CD4-positive, alpha-beta T cell treated with Interleukin-15 for 1 hour (primary cell): ENCODE data around the gene INVS.
"Not testable (repeated sequence)": the region's sequence is repeated elsewhere in the genome, so short reads cannot be mapped to it uniquely, and the experiment has no call there.

Source experiments
- DNase-seq: peaks from one replicate; pipeline ENCODE4 v3.0.0-alpha.2; 2020

The INVS gene

DNA sequence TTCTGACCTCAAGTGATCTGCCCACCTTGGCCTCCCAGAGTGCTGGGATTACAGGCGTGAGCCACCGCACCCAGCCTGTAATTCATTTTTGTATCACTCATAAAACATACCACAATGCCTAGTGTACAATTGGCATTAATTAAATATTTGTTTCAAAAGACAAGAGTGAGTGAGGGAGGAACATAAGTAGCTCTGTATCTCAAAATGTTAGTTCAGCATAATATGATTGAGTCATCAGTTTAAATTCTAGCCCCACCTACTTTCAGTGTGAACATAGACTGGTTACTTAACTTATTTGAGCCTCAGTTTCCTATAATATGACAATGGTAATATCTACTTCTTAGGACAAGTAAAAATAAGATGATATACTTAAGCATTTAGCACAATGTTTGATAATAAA, 26.9 kb downstream of the INVS start:
- DNase-seq, result no peak

DNA sequence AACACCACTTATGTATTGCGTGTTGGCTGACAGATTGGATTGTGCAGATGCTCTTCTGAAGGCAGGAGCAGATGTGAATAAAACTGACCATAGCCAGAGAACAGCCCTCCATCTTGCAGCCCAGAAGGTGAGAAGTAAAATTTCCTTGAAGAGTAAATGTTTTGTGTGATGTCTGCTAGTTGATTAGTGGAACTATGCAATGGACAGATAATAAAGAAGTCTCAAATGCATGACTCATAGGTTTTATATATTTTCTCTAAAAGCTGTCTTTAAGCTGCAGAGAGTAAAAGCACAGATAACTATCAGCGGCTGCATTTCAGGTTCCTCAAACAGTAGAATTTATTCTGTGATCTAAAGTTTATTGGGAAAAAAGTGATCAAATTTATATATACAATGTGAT, 27.4 kb downstream of the INVS start:
- DNase-seq, result no peak

DNA sequence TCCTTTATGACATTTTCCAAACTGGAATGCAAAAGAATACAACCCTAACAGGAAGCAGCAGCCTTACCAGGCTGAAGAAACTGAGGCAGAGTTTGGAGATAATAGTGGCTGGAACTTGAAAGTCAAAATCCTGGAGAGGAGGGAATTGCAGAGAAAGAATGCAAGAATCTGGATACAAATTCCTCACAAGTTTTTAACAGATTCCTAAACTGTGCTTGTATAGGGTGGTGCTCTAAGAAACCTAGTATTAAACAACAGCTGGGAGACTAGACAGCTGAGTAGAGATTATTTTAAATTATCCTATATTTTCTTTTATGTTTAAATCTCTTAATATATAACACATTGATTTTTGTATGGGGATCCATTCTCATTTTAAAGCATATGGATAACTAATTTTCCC, 30.7 kb downstream of the INVS start:
- DNase-seq, result no peak

DNA sequence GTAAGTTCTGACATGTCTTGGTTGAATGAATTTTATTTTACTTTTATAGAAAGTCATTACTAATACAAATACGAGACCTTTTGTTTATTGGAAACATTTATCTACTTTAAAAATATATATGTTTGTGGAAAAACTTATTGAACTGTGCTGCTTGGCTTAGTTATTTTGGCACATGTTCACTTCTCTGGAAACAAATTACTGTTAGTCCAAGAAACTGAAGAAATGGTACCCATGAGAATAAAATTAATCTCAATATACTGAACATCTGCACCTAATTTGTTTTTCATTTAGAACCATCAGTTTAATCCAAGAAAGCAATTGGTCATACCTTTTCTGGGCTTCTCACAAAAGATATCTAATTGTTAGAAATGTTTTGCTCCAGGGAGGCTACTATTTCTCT, 32.2 kb downstream of the INVS start:
- no peak for DNase-seq

DNA sequence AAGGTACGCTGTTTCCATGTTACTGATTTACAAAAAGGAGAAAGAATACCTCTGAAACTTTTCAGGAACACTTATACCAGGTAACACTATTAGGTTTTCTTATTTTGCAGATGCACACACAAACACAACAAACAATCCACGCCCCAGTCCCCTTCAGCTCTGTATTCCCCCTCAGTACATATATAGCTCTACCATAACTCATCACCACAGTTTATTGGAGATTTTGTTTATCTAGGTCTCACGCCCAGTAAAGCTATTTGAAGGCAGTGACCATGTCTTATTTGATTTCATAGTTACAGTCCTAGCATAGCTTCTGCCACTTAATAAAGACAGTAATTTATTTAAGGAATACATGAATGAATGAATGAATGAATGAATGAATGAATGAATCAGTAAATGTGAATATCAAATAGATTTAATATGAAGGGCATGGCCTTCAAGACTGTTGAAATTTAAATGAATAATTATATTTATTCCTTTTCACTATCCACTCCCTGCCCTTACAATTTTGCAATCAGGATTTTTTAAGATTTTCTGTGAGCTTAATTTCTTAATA, 32.9 kb downstream of the INVS start:
- DNase-seq, result no peak

DNA sequence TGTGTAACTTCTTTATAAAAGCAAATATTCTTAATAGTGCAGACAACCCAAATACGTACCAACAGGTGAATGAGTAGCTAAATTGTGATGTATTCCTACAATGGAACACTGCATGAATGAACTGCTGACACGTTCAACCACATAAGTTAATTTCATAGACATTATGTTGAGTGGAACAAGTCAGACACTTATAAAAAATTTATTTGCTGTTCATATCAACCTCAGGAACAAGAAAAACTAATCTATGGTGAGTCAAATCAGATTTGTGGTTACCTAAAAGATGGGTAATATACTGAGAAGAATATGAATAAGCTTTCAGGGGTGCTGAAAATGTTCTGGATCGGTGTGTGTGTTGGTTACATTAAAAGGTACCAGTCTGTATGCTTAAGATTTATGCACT, 35.7 kb downstream of the INVS start:
- DNase-seq, result no peak

DNA sequence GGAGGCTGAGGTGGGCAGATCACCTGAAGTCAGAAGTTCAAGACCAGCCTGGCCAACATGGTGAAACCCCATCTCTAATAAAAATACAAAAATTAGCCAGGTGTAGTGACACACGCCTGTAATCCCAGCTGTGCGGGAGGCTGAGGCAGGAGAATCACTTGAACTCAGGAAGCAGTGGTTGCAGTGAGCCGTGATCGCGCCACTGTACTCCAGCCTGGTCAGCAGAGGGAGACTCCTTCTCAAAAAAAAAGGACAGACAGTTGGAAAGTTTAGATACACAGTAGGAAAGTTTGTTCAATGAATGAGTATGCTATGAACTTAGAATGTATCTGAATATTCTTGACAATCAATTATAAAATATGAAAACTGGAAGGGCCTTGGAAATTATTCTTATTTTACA, 37.8 kb downstream of the INVS start:
- DNase-seq, result not testable (repeated sequence)

DNA sequence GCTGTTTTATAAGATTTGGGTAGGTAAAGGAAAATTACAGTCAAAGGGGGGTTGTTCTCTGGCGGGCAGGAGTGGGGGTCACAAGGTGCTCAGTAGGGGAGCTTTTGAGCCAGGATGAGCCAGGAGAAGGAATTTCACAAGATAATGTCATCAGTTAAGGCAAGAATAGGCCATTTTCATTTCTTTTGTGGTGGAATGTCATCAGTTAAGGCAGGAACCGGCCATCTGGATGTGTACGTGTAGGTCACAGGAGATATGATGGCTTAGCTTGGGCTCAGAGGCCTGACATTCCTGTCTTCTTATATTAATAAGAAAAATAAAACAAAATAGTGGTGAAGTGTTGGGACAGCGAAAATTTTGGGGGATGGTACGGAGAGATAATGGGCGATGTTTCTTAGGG, 41.3 kb downstream of the INVS start:
- not testable (repeated sequence) for DNase-seq

DNA sequence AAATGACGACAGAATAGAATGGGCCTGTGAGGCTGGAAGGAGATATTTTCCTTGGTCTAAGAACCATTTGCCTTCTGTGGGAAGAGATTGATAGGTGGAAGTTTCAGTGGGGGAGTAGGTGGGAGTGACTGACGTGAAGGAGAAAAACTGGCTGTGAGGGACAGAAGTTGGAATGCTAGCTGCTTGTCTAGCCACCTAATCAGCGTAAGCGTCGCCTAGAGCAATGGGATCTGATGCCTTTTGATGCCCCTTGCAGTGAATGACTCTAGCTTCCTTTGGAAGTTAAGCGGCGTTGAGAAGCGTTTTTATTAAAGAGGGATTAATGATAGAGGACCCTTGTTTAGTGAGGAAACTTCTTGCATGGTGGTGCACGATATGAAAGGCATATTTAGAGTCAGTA, 42.8 kb downstream of the INVS start:
- not testable (repeated sequence) for DNase-seq

DNA sequence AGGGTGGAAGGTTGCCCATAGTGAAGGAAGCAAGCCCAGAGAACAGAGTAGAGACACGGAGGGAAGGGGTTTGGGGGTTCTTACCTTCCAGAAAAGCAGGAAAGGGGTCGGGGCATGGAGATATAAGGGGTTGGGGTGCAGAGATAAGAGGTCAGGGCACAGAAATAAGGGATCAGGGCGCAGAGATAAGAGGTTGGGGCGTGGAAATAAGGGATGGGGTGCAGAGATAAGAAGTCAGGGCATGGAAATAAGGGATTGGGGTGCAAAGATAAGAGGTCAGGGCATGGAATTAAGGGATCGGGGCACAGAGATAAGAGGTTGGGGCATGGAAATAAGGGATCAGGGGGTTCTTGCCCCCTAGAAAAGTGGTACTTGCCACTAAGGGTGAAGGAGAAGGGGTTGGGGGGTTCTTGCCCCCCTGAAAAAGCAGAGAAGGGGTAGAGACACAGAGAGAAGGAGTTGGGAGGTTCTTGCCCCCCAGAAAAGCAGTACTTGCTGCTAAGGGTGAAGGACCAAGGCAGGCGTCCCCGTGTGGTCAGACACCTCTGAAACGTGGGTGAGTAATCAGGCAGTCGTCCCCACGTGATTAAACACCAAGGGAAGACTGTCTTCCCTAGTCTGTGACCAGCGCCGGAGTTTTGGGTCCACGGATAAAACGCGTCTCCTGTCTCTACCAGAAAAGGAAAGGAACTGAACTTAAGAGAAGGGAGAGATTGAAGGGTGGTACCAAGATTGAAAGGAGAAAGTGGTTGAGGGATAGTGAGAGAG, 46.3 kb downstream of the INVS start:
- not testable (repeated sequence) for DNase-seq

DNA sequence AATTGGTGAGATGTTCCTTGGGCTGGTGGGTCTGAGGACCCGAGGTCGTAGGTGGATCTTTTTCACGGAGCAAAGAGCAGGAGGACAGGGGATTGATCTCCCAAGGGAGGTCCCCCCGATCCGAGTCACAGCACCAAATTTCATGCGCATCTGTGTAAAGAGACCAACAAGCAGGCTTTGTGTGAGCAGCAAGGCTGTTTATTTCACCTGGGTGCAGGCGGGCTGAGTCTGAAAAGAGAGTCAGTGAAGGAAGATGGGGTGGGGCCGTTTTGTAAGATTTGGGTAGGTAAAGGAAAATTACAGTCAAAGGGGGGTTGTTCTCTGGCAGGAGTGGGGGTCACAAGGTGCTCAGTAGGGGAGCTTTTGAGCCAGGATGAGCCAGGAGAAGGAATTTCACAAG, 46.9 kb downstream of the INVS start:
- DNase-seq, result not testable (repeated sequence)

DNA sequence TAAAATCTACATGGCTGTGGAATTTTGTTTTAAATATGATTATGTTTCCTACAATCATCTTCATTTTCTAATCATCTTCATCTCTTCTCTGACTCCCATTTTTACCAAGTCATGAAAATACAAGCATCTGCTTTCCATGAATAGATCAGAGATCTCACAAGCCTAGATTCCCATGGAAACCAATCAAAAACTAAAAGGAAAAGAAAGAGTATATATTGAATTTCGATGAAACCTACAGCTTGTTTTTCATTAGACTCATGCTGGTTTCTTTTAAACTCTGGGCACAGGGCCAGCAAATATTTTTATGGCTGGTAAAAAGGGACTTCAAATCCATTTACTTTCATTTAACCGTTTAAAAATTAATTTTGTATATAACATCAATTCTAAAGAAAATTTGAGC, 51.2 kb downstream of the INVS start:
- no peak for DNase-seq

DNA sequence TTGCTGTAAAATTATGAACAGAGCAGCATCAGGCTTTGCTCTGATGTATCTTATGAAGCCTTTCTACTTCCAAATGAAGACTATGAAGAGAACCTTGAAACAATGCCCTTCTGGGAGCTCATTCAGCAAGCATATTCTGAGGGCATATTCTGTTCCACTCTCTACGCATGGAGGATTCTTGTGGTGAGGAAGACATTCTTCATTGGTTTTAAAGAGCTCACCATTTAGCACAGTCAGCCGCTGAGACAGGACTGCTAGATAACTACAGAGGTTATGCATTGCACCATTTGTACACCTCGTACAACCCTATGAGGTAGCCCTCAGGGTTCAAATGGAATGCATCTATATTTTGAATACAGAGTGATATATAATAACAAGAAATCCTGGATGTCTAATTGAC, 61.0 kb downstream of the INVS start:
- DNase-seq, result no peak

DNA sequence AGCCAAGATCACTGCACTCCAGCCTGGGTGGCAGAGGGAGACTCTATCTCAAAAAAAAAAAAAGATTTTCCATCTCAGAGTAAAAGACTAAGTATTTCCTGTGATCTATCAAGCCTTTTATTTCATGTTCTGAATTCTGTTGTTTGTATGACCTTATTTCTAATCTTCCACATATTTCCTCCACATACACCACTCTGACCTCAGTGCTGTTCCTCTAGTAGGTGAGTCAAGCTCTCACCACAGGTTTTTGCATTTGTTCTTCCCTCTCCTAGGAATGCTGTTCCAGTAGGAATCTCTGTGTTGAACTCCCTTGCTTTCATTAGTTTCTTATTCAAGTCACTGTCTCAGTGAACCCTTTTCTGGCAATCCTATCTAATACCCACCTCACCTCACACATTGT, 68.1 kb downstream of the INVS start:
- no peak for DNase-seq

DNA sequence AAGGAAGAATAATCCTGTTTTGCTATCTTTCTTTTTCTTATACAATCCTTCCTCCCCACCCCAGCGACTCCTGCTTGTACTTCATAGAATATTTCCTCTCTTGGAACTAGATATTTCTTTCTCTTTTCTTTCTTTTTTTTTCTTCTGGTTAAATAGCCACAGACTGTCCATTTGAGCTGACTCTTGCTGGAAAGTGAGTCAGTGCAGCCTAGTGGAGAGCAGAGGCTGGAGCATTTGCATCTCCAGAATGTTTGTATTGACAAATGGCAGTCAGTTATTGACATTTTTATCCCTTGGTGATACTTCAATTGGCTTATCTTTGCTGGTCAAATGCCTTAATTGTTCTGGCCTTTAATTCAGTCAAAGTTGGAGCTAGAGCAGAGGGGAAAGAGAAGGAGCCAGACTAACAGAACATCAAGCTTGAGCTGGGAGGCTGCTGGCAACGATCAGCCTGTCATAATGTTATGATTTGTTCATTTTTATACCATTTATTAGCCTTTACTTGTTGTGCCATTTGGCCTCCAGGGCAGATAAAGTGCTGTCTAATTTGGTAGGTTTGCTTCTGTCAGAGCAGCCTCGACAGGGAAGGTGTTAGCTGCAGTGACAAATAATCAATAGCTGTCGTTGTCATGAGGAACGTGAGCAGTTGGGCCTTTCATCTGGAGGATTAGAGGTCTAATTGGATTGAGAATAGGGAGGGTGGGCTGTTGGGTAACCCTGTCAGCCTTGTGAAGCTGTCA, 69.0 kb downstream of the INVS start:
- DNase-seq, result no peak

DNA sequence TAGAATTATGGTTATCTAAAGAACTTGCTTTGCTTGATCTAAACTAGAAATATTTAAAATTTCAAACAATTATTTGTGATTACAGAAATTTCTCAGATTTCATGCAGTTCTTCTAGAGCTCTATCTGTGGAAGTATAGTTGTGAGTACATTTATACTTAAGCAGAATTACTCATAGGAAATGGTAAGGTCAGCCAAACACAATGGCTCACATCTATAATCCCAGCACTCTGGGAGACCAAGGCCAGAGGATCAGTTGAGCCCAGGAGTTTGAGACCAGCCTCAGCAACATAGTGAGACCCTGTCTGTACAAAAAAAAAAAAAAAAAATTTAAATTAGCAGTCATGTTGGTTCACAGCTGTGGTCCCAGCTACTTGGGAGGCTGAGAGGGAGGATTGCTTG, 71.0 kb downstream of the INVS start:
- no peak for DNase-seq

DNA sequence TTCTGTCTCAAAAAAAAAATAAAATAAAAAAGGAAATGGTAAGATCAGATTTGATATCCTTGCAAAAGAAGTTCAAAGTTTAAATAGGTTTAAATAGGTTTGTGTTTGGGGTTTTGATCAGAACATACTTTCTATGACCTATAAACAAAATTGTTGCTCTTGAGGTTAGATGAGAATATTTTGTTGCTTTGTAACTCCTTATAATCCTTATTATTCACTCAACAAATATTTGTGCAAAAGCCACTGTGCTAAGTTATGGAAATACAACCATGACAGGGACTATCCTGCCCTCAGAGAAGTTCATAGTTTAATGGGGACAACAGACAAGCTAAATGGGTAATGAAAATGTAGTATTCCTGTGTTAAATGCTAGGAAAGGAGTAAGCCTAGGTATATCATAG, 71.5 kb downstream of the INVS start:
- no peak for DNase-seq

DNA sequence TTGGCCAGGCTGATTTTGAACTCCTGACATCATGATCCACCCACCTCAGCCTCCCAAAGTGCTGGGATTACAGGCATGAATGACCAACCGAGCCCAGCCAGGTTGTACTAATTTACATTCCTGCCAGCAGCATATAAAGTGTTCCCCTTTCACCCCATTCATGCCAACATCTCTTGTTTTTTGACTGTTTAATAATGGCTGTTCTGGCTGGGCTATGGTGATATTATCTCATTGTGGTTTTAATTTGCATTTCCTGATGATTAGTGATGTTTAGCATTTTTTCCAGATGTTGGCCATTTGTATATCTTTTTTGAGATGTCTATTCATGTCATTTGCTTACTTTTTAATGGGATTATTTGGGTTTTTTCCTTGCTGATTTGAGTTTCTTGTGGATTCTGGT, 87.3 kb downstream of the INVS start:
- DNase-seq, result no peak

DNA sequence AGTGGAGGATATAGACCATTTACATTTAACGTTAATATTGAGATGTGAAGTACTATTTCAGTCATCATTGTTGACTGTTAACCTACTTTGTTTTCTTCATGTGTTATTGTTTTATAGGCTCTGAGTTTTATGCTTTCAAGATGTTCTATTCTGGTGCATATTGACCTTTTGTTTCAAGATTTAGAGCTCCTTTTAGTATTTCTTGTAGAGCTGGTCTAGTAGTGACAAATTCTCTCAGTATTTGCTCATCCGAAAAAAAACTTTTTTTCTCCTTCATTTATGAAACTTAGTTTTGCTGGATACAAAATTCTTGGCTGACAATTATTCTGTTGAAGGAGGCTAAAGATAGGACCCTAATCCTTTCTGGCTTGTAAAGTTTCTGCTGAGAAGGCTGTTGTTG, 91.3 kb downstream of the INVS start:
- no peak for DNase-seq

DNA sequence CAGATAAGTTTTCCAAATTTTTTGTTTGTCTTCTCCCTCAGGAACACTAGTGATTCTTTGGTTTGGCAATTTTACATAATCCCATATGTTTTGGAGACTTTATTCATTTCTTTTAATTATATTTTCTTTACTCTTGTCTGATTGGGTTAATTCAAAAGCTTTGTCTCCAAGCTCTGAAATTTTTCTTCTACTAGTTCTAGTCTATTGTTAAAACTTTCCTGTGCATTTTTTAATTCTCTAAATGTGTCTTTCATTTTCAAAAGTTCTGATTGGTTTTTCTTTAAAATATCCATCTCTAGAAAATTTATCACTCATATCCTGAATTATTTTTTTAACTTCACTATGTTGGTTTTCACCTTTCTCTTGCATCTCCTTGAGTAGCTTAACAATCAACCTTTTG, 92.2 kb downstream of the INVS start:
- no peak for DNase-seq

DNA sequence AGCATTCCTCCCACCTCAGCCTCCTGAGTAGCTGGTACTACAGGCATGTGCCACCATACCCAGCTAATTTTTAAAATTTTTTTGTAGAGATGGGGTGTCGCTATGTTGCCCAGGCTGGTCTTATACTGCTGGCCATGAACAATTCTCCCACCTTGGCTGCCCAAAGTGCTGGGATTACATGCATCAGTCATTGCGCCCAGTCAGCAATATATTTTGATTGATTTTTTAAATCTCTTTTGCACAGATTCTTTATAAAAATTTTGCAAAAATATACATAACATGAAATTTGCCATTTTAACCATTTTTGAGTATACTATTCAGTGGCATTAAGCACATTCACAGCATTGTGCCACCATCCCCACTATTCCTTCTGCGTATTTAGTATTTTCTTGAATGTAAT, 94.0 kb downstream of the INVS start:
- no peak for DNase-seq

DNA sequence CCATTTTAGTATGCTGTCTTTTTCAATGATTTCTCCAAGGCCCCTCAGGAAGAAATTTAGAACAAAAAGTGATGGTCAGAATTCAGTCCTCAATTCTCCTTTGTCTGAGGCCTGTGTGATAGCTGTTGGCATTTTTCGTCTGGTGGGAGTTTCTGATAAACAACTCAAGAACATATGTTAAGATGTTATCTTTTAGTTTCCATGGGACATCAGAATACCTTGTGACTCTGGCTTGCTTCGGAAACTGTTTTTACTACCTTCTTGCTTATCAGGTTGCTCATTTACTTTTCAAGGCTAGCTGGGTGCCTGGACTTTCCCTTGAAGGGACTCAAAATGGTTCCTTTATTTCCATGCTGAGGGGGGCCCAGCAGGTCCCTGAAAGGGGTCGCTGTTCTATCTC, 97.2 kb downstream of the INVS start:
- DNase-seq, result no peak

DNA sequence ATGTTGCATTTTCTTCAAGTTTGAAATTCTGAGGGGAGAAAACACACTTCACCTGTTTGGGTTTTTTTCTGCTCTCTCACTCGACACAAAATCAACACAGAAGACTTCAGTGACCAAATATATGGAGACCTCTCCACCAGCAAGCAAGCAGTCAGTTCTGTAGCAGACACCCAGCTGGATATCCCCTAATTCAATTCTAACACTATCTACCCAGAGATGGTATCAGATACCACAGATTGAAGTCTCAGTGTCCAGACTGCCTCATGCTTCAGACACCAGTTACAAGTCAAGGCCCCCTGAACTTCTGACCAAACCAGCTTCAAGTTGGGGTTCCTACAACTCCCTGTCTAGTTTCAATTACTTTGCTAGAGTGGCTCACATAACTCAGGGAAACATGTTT, 97.8 kb downstream of the INVS start:
- no peak for DNase-seq

DNA sequence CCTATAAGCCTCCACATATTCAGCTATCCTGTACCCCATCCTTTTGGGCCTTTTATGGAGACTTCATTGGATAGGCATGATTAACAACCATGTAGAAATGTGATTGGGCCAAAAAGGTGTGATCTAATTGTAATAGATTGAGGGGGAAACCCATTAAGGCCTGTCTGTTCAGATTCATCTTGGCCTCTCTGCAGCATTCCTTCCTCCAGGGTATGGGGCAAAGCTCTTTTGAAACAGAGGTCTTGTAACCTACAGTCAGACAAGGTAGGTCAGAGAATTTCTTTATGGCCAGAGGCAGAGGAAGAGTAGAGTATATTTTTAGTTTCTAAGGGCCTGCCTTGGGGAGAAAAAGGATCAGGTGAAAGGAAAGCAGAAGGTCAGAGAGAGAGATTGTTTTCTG, 98.5 kb downstream of the INVS start:
- DNase-seq, result no peak

DNA sequence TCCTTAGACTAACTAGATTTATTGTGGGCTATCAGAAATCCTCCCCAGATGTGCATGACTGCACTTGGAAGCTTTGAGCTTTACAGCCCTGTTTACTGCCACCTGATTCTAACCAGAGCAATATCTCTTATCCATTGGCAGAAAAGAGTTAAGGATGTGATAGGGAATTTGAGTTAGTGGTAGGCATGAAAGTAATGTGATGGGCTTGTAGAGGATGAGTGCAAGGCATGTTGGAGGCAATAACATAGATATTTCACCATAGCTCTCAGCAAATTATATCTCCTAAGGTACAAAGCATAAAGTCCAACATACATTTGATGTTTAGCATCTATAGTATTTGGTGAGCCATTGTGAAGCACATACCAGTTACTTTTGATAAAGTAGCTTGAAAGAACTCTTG, 103.8 kb downstream of the INVS start:
- DNase-seq, result no peak
